Measurements from ENCODE around the gene ABCB4. TPM values are rescaled to one million over a fixed set of nuclear protein-coding genes. Genes with fewer than 3 reads are reported as not detected.

The ABCB4 gene
- total and polyA plus RNA-seq, 7 experiments from 2014 or later, result 0.27 to 1.5 (median 0.71) TPM; not detected in 3

GRCh38 chr7:87395442-87396020 lies 79.9 kb downstream of the ABCB4 start:
- no peak for ATAC-seq
- Histone ChIP-seq H3K4me3 (ENCODE audit: low read length) (no peak overlapping the region), H3K4me1 (ENCODE audit: control insufficient read depth in 2 of 2, insufficient read depth in 2 of 2, low read length in 2 of 2) (no peaks in the 10 kb centered on the region), H3K9me3 (ENCODE audit: control insufficient read depth in 2 of 3, low read length in 3 of 3) (no peaks in the 10 kb centered on the region), H3K36me3 (ENCODE audit: control insufficient read depth in 2 of 3, insufficient read depth in 3 of 3, low read length in 3 of 3) (peaks cover 7 to 15% (median 7%) of the 10 kb centered on the region in 3 experiments), H3K27ac (ENCODE audit: low read depth, low read length) (no peak overlapping the region), H3K27me3 (ENCODE audit: control insufficient read depth in 2 of 2, insufficient read depth in 2 of 2, low read length in 2 of 2) (no peaks in the 10 kb centered on the region)
- Mint-ChIP-seq H3K4me3 (no peak overlapping the region), H3K27ac (no peak overlapping the region), H3K36me3 (peaks cover 4 to 54% (median 31%) of the 10 kb centered on the region in 5 donors), H3K9me3 (peaks cover 0 to 2% (median 0%) of the 10 kb centered on the region in 11 donors), H3K27me3 (no peaks in the 10 kb centered on the region), H3K4me1 (peaks cover 0 to 24% (median 0%) of the 10 kb centered on the region in 7 donors)
- no peak for DNase-seq
- POLR2A ChIA-PET, result no interaction called here
- CTCF ChIA-PET, result no interaction called here
- intact Hi-C loops (cut with micrococcal nuclease), result no loop called here

- Mint-ChIP-seq H3K4me1 (peaks cover 0 to 24% (median 0%) of the 10 kb centered on the region in 7 donors), H3K9me3 (peaks cover 0 to 13% (median 0%) of the 10 kb centered on the region in 11 donors)
- DNase-seq, result no peak
Measured at GRCh38 chr7:87391020-87391701, 84.3 kb downstream of the ABCB4 start.

GRCh38 chr7:87380905-87381304 lies 94.6 kb downstream of the ABCB4 start:
- Mint-ChIP-seq H3K9me3 (peaks cover 0 to 6% (median 0%) of the 10 kb centered on the region in 11 donors), H3K4me1 (no peaks in the 10 kb centered on the region), H3K4me3 (no peak overlapping the region), H3K27me3 (no peaks in the 10 kb centered on the region), H3K27ac (no peak overlapping the region), H3K36me3 (peaks cover 21 to 56% (median 45%) of the 10 kb centered on the region in 5 donors)
- Histone ChIP-seq H3K27me3 (ENCODE audit: control insufficient read depth in 2 of 2, insufficient read depth in 2 of 2, low read length in 2 of 2) (no peaks in the 10 kb centered on the region), H3K4me3 (ENCODE audit: low read length) (no peak overlapping the region), H3K4me1 (ENCODE audit: control insufficient read depth in 2 of 2, insufficient read depth in 2 of 2, low read length in 2 of 2) (no peaks in the 10 kb centered on the region), H3K36me3 (ENCODE audit: control insufficient read depth in 2 of 3, insufficient read depth in 3 of 3, low read length in 3 of 3) (peaks cover 0 to 8% (median 0%) of the 10 kb centered on the region in 3 experiments), H3K9me3 (ENCODE audit: control insufficient read depth in 2 of 3, low read length in 3 of 3) (no peaks in the 10 kb centered on the region), H3K27ac (ENCODE audit: low read depth, low read length) (no peak overlapping the region)
- intact Hi-C loops (cut with micrococcal nuclease), result no loop called here
- POLR2A ChIA-PET, result no interaction called here
- no peak for ATAC-seq
- DNase-seq, result no peak
- CTCF ChIA-PET, result no interaction called here

More at GRCh38 chr7:87391020-87391701, 84.3 kb downstream of the ABCB4 start:
- H3K27ac Mint-ChIP-seq, result no peak overlapping the region
- H3K36me3 Mint-ChIP-seq, result peaks cover 18 to 75% (median 54%) of the 10 kb centered on the region in 5 donors
- no peak for ATAC-seq
- ChIA-PET POLR2A (no interaction called here), CTCF (no interaction called here)
- intact Hi-C loops (cut with micrococcal nuclease), result no loop called here
- Histone ChIP-seq H3K27ac (ENCODE audit: low read depth, low read length) (no peak overlapping the region), H3K27me3 (ENCODE audit: control insufficient read depth in 2 of 2, insufficient read depth in 2 of 2, low read length in 2 of 2) (no peaks in the 10 kb centered on the region), H3K36me3 (ENCODE audit: control insufficient read depth in 2 of 3, insufficient read depth in 3 of 3, low read length in 3 of 3) (peaks cover 7 to 19% (median 7%) of the 10 kb centered on the region in 3 experiments), H3K4me3 (ENCODE audit: low read length) (no peak overlapping the region), H3K9me3 (ENCODE audit: control insufficient read depth in 2 of 3, low read length in 3 of 3) (no peaks in the 10 kb centered on the region), H3K4me1 (ENCODE audit: control insufficient read depth in 2 of 2, insufficient read depth in 2 of 2, low read length in 2 of 2) (no peaks in the 10 kb centered on the region)
- H3K27me3 Mint-ChIP-seq, result no peaks in the 10 kb centered on the region
- H3K4me3 Mint-ChIP-seq, result no peak overlapping the region

GRCh38 chr7:87375662-87376435 lies 99.6 kb downstream of the ABCB4 start:
- Histone ChIP-seq H3K36me3 (ENCODE audit: control insufficient read depth in 2 of 3, insufficient read depth in 3 of 3, low read length in 3 of 3) (no peaks in the 10 kb centered on the region), H3K4me1 (ENCODE audit: control insufficient read depth in 2 of 2, insufficient read depth in 2 of 2, low read length in 2 of 2) (no peaks in the 10 kb centered on the region), H3K27ac (ENCODE audit: low read depth, low read length) (no peak overlapping the region), H3K9me3 (ENCODE audit: control insufficient read depth in 2 of 3, low read length in 3 of 3) (no peaks in the 10 kb centered on the region), H3K4me3 (ENCODE audit: low read length) (no peak overlapping the region), H3K27me3 (ENCODE audit: control insufficient read depth in 2 of 2, insufficient read depth in 2 of 2, low read length in 2 of 2) (no peaks in the 10 kb centered on the region)
- ATAC-seq (no peak), DNase-seq (no peak)
- Mint-ChIP-seq H3K27me3 (no peaks in the 10 kb centered on the region), H3K4me1 (peaks cover 0 to 1% (median 0%) of the 10 kb centered on the region in 7 donors), H3K4me3 (no peak overlapping the region), H3K27ac (no peak overlapping the region), H3K36me3 (peaks cover 6 to 30% (median 16%) of the 10 kb centered on the region in 5 donors), H3K9me3 (no peaks in the 10 kb centered on the region)
- CTCF ChIA-PET, result no interaction called here
- POLR2A ChIA-PET, result no interaction called here
- intact Hi-C loops (cut with micrococcal nuclease), result no loop called here

GRCh38 chr7:87370660-87371180 lies 104.8 kb downstream of the ABCB4 start:
- Mint-ChIP-seq H3K27me3 (no peaks in the 10 kb centered on the region), H3K36me3 (peaks cover 0 to 17% (median 8%) of the 10 kb centered on the region in 5 donors), H3K9me3 (no peaks in the 10 kb centered on the region), H3K27ac (no peak overlapping the region), H3K4me1 (peaks cover 0 to 12% (median 0%) of the 10 kb centered on the region in 7 donors), H3K4me3 (peak overlapping the region in 1 of 10 donors; percentile 9)
- no peak overlapping the region for H3K27ac ChIP-seq (ENCODE audit: low read depth, low read length)
- ATAC-seq (no peak), DNase-seq (no peak)
- H3K36me3 ChIP-seq (ENCODE audit: control insufficient read depth in 2 of 3, insufficient read depth in 3 of 3, low read length in 3 of 3), result no peaks in the 10 kb centered on the region
- H3K27me3 ChIP-seq (ENCODE audit: control insufficient read depth in 2 of 2, insufficient read depth in 2 of 2, low read length in 2 of 2), result no peaks in the 10 kb centered on the region
- ChIA-PET POLR2A (no interaction called here), CTCF (no interaction called here)
- H3K4me3 ChIP-seq (ENCODE audit: low read length), result no peak overlapping the region
- intact Hi-C loops (cut with micrococcal nuclease), result no loop called here
- H3K9me3 ChIP-seq (ENCODE audit: control insufficient read depth in 2 of 3, low read length in 3 of 3), result no peaks in the 10 kb centered on the region
- peaks cover 0 to 4% of the 10 kb centered on the region in 2 donors for H3K4me1 ChIP-seq (ENCODE audit: control insufficient read depth in 2 of 2, insufficient read depth in 2 of 2, low read length in 2 of 2)

GRCh38 chr7:87369216-87369615 lies 106.3 kb downstream of the ABCB4 start:
- Histone ChIP-seq H3K9me3 (ENCODE audit: control insufficient read depth in 2 of 3, low read length in 3 of 3) (no peaks in the 10 kb centered on the region), H3K36me3 (ENCODE audit: control insufficient read depth in 2 of 3, insufficient read depth in 3 of 3, low read length in 3 of 3) (no peaks in the 10 kb centered on the region), H3K4me3 (ENCODE audit: low read length) (no peak overlapping the region), H3K27me3 (ENCODE audit: control insufficient read depth in 2 of 2, insufficient read depth in 2 of 2, low read length in 2 of 2) (no peaks in the 10 kb centered on the region), H3K27ac (ENCODE audit: low read depth, low read length) (no peak overlapping the region), H3K4me1 (ENCODE audit: control insufficient read depth in 2 of 2, insufficient read depth in 2 of 2, low read length in 2 of 2) (peaks cover 0 to 4% of the 10 kb centered on the region in 2 donors)
- Mint-ChIP-seq H3K27ac (peak overlapping the region in 1 of 9 donors; percentile 6), H3K4me3 (peak overlapping the region in 1 of 10 donors; percentile 6), H3K27me3 (no peaks in the 10 kb centered on the region), H3K4me1 (peaks cover 0 to 12% (median 0%) of the 10 kb centered on the region in 7 donors), H3K36me3 (peaks cover 0 to 17% (median 4%) of the 10 kb centered on the region in 5 donors), H3K9me3 (no peaks in the 10 kb centered on the region)
- intact Hi-C loops (cut with micrococcal nuclease), result loop anchor here (1.0 to 2.0 kb wide), 2 partner anchors 24 kb away; partner anchors contain the start of gene CROT (in 2 of the 2)
- CTCF ChIA-PET, result no interaction called here
- ATAC-seq (peak; percentile 69), DNase-seq (peak in 3 of 9 donors; percentile 22 to 29 (median 26))
- POLR2A ChIA-PET, result no interaction called here

All from naive thymus-derived CD4-positive, alpha-beta T cell (primary cell).